Nephron (organoid): ENCODE results near the gene FAM131B.

Experiments
- H3K27ac Mint-ChIP-seq, 3 experiments: 2 replicates each; pipeline ENCODE4 v1.8.0; 2020; ENCODE audit warnings: mixed read lengths in 3 of 3, mild to moderate bottlenecking in 2 of 3, moderate library complexity in 1 of 3
- H3K27me3 Mint-ChIP-seq: 2 replicates; pipeline ENCODE4 v1.8.0; 2021; ENCODE audit warnings: low read depth, mild to moderate bottlenecking, moderate library complexity, mixed read lengths
- H3K36me3 Mint-ChIP-seq: 2 replicates; pipeline ENCODE4 v1.8.0; 2020; ENCODE audit warnings: low read depth, mixed read lengths
- H3K4me1 Mint-ChIP-seq: 2 replicates; pipeline ENCODE4 v1.8.0; 2020; ENCODE audit warnings: mixed read lengths
- H3K4me3 Mint-ChIP-seq, 3 experiments: 2 replicates each; pipeline ENCODE4 v1.8.0; 2020; ENCODE audit warnings: mild to moderate bottlenecking in 3 of 3, mixed read lengths in 3 of 3, moderate library complexity in 2 of 3
- H3K9me3 Mint-ChIP-seq: 2 replicates; pipeline ENCODE4 v1.8.0; 2020; ENCODE audit warnings: mixed read lengths
- TF ChIP-seq, protein P1 (sequence below), 3 experiments: fragments of 200-600 bp; sonication (generic); IDR thresholded peaks; one replicate each; pipeline ENCODE4 v1.5.0; 2021; ENCODE audit warnings: antibody characterized with exemption in 3 of 3; ENCODE audit not compliant: unreplicated experiment in 3 of 3

FAM131B gene

DNA sequence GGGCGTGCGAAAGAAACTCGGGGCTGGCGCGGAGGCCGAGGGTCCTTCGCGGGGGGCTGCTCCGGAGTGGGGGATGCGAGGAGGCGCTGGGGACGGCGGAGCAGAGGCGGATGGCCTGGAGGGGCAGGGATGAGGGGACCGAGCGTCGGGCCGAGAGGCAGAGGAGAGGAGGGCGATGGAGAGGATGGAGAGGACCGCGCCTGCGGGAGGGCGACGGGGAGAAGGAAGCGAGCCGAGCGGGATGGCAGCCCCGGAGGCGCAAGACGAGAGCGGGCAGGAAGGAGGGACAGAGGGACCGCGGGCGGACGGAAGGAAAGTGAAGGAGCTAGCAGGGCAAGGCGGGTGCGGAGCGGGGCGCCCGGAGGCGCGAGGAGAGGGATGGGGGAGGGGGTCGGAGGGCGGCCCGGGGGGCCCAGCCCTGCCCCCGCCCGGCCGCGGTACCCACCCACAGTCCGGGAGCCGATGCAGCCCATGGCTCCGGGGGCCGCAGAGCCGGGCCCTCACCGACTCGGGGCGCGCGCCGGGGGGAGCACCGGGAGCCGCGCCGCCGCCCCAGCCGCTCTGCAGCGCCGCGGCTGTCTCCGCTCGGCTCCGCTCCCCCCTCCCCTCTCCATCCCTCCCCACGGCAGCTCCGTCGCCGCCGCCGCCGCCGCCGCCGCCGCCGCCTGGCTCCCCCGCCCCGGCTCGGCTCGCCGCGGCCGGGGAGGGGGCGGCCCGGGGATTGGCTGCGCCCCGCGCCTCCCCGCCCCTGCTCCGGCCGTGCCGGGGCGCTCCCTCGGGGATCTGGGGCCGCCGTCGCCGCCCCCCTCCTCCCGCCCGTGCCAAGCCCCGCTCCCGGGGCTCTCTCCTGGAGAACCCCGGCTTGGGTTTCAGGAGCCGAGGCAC is at the start of gene FAM131B:
TSS of gene FAM131B (minus strand) at position 583 of the 885 bp plus-strand sequence. CDS start at position 473, 110 bp downstream.
- peak within 1 kb of the TSS; percentile 82 to 86 (median 84) for H3K4me3 Mint-ChIP-seq
- H3K9me3 Mint-ChIP-seq, result no peaks in the 10 kb centered on the region
- H3K4me1 Mint-ChIP-seq, result peaks cover 5% of the 10 kb centered on the region
- peak within 1 kb of the TSS in 1 of 3 experiments; percentile 1 for H3K27ac Mint-ChIP-seq
- TF ChIP-seq, protein P1, sequence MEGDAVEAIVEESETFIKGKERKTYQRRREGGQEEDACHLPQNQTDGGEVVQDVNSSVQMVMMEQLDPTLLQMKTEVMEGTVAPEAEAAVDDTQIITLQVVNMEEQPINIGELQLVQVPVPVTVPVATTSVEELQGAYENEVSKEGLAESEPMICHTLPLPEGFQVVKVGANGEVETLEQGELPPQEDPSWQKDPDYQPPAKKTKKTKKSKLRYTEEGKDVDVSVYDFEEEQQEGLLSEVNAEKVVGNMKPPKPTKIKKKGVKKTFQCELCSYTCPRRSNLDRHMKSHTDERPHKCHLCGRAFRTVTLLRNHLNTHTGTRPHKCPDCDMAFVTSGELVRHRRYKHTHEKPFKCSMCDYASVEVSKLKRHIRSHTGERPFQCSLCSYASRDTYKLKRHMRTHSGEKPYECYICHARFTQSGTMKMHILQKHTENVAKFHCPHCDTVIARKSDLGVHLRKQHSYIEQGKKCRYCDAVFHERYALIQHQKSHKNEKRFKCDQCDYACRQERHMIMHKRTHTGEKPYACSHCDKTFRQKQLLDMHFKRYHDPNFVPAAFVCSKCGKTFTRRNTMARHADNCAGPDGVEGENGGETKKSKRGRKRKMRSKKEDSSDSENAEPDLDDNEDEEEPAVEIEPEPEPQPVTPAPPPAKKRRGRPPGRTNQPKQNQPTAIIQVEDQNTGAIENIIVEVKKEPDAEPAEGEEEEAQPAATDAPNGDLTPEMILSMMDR (IDR thresholded peaks at IDR 0.05; ENCODE audit: unreplicated experiment in 3 of 3), result no peak
- peaks cover 82% of the 10 kb centered on the region for H3K27me3 Mint-ChIP-seq
- H3K36me3 Mint-ChIP-seq, result peaks cover 7% of the 10 kb centered on the region

DNA sequence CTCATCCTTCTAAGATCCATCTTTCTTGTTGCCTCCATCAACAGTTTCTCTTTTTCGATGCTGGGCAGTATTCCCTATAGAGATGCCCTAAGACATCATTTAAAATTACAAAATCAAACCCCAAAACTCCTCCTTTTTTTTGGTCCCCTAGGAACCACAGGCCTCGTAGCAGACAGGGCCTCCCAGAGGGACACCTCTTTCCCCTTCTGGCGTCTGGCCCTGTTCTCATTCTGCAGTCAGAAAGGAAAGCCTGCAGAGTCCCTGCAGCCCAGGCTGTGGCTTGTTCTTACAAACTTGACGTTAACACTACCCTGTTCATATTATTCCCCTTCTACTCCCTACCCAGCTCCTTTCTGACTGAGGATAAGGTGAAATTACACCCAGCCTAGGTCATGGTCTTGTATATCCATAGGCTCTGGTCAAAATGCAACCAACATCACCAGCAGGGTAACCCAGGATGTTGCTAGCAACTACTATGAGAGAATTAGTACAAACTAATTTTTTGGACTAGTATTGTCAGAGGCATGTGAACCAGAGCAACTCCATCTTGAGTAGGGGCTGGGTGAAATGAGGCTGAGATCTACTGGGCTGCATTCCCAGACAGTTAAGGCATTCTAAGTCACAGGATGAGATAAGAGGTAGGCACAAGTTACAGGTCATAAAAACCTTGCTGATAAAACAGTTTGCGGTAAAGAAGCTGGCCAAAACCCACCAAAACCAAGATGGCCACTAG is 49.6 kb upstream of the FAM131B start:
- Mint-ChIP-seq H3K27me3 (peaks cover 23% of the 10 kb centered on the region), H3K9me3 (no peaks in the 10 kb centered on the region), H3K4me3 (no peak overlapping the region), H3K27ac (peak overlapping the region in 1 of 3 experiments; percentile 49), H3K4me1 (peaks cover 67% of the 10 kb centered on the region), H3K36me3 (no peaks in the 10 kb centered on the region)
- TF ChIP-seq, protein P1 (IDR thresholded peaks at IDR 0.05; ENCODE audit: unreplicated experiment in 3 of 3), result no peak

DNA sequence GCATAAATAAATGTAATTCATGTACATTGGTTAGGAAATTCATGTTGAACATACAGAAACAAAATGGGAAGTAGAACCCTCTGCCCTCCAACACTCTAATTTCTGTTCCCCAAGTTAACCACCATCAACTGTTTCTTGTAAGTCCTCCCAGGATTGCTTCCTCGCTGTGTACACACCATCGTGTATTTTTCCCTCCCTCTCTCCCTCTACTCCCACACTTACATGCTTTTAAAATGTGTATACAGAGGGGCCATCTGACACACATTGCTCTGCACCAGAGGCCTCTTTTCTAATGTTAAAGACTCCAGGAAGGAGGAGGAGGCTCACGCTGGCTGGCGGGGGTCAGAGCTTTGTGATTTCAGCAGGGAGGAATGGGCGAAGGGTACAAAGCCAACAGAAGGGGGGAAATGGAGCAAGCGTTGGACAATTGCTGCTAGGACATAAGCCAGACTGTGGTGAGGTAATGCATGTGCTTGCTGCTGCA is 48.0 kb upstream of the FAM131B start:
- H3K4me1 Mint-ChIP-seq, result peaks cover 71% of the 10 kb centered on the region
- no peaks in the 10 kb centered on the region for H3K36me3 Mint-ChIP-seq
- H3K27ac Mint-ChIP-seq, result peak overlapping the region; percentile 45 to 73 (median 69)
- H3K27me3 Mint-ChIP-seq, result peaks cover 23% of the 10 kb centered on the region
- TF ChIP-seq, protein P1 (IDR thresholded peaks at IDR 0.05; ENCODE audit: unreplicated experiment in 3 of 3), result no peak
- no peaks in the 10 kb centered on the region for H3K9me3 Mint-ChIP-seq
- peak overlapping the region; percentile 23 to 56 (median 35) for H3K4me3 Mint-ChIP-seq

DNA sequence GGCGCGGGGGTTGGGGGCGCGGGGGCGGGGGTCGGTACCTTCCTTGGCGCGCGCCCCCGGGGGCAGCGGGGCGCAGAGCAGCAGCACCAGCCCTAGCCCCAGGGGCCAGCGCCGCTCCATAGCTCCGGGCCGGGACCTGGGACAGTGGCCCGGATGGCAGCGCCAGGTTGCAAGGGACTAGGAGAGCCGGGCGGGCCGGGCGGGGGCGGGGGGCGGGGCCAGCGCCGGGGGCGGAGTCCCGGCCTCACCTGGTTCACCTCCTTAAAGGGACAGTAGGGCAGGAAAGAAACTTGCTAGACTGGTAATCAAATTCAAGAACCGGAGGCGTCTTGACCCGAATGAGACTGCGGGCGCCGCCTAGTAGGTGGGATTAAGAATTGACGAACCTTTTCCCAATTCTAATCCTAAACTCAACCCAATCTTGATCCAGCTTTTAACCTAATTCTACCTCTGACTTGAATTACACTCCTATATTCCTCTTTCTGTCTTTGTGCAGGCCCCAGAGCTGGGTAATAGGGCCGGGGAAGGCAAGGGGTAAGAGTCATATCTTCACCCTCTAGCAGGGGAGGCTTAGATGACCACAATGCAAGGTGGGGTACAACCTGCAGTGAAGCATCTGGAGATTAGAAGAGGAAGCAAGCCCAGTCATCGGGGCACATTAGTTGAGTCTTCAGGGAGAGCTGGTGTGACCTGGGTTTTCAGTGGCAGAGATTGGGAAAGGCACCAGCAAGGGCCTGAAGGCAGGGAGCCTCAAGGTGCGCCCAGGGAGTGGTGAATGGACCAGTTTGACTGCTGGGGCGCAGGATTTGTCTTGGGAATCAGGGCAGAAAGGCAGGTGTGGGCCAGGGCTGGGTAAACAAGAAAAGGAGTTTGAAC is 46.4 kb upstream of the FAM131B start, which contains the start of gene EPHA1:
TSS of gene EPHA1 (minus strand) at position 171 of the 876 bp plus-strand sequence. CDS start at position 120, 51 bp downstream.
- Mint-ChIP-seq H3K4me3 (peak within 1 kb of the TSS; percentile 67 to 80 (median 76)), H3K27ac (peak within 1 kb of the TSS; percentile 1 to 77 (median 44)), H3K36me3 (no peaks in the 10 kb centered on the region), H3K9me3 (no peaks in the 10 kb centered on the region), H3K4me1 (peaks cover 71% of the 10 kb centered on the region), H3K27me3 (peaks cover 14% of the 10 kb centered on the region)
- TF ChIP-seq, protein P1 (IDR thresholded peaks at IDR 0.05; ENCODE audit: unreplicated experiment in 3 of 3), result peak; percentile 37 to 46 (median 45)

DNA sequence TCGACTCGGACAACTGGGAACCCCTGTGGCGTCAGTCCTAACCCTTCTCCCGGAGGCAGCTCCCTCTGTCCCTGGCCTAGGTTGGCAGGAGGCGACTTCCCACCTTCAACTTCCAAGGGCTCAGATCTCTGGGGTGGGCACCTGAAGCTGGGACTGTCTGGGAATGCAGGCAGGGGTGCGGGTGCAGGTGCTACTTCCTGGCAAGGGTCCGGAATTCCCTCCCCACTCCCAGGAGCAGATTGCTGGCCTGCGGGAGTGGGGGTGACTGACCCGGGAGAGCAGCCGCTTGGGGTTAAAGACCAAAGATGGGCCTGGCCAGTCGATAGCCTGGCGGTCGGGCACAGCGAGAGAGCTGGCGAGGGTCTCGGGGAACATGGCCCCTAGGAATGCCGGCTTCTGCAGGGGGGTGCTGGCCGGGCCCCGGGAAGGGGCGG is 45.8 kb upstream of the FAM131B start:
- H3K27me3 Mint-ChIP-seq, result peaks cover 14% of the 10 kb centered on the region
- TF ChIP-seq, protein P1 (IDR thresholded peaks at IDR 0.05; ENCODE audit: unreplicated experiment in 3 of 3), result no peak
- no peaks in the 10 kb centered on the region for H3K36me3 Mint-ChIP-seq
- H3K4me3 Mint-ChIP-seq, result peak overlapping the region; percentile 60 to 80 (median 76)
- H3K27ac Mint-ChIP-seq, result no peak overlapping the region
- H3K4me1 Mint-ChIP-seq, result peaks cover 69% of the 10 kb centered on the region
- H3K9me3 Mint-ChIP-seq, result no peaks in the 10 kb centered on the region
